Thyroid gland (tissue), 4 donors: ENCODE data around the gene KAZALD1. TPM values are rescaled to one million over a fixed set of nuclear protein-coding genes. Genes with fewer than 3 reads are reported as not detected.

Experiments used
- DNase-seq, 2 donors: peaks; one replicate each; pipeline ENCODE4 v3.0.0-alpha.2; 2019
- H3K27ac ChIP-seq, 3 donors: fragments of 200-600 bp; sonication (generic); 1 replicate in 2 of 3; 2 replicates in 1 of 3; pipeline ENCODE4 v1.5.1; 2016 to 2019; ENCODE audit warnings: mild to moderate bottlenecking in 1 of 3, moderate library complexity in 1 of 3
- H3K27me3 ChIP-seq: fragments of 200-600 bp; sonication (generic); one replicate; pipeline ENCODE4 v1.5.1; 2019
- H3K36me3 ChIP-seq, 2 donors: fragments of 200-600 bp; sonication (generic); one replicate each; pipeline ENCODE4 v1.5.1; 2016 to 2019
- H3K4me1 ChIP-seq, 2 donors: fragments of 200-600 bp; sonication (generic); one replicate each; pipeline ENCODE4 v1.5.1; 2017 to 2019
- H3K4me3 ChIP-seq, 3 donors: fragments of 200-600 bp; sonication (generic); replicated peaks in 1 of 3; 1 replicate in 2 of 3; 2 replicates in 1 of 3; pipeline ENCODE4 v1.5.1; 2016; ENCODE audit warnings: mild to moderate bottlenecking in 1 of 3
- H3K9me3 ChIP-seq: fragments of 200-600 bp; sonication (generic); one replicate; pipeline ENCODE4 v1.5.1; 2017
- CTCF ChIP-seq, 6 experiments: fragments of 200-600 bp in 3 of 6; fragments of 450-650 bp in 3 of 6; sonication (generic) in 3 of 6; IDR thresholded peaks; one replicate each; pipeline ENCODE4 v1.5.1; 2016 to 2019; ENCODE audit warnings: antibody characterized with exemption in 6 of 6, mild to moderate bottlenecking in 2 of 6, inconsistent platforms in 1 of 6, moderate library complexity in 1 of 6
- POLR2A ChIP-seq, 2 donors: fragments of 450-650 bp; IDR thresholded peaks; one replicate each; pipeline ENCODE4 v1.6.1; 2017; ENCODE audit warnings: antibody characterized with exemption in 2 of 2, mild to moderate bottlenecking in 2 of 2, moderate library complexity in 1 of 2
- WGBS, 2 donors: methylation state at CpG; one replicate each; pipeline ENCODE4 v1.1.5; 2017; 5-methylcytosine and 5-hydroxymethylcytosine counted together
- intact Hi-C: fragments of 100-400 bp; cut with DNase I; formaldehyde crosslinking; loops from one replicate; pipeline ENCODE4 v1.15.1; 2023
- total RNA-seq, 4 donors: library from RNA; depleted of rRNA; stranded (reverse); fragments of >200 nt; gene quantifications; one replicate each; pipeline ENCODE4 v1.2.3, GENCODE V29; 2016

KAZALD1 gene
- total RNA-seq, 4 donors from 2014 or later: 3.1 to 9.9 (median 6.3) TPM

- H3K27ac ChIP-seq: no peak overlapping the region
- H3K4me3 ChIP-seq: no peak overlapping the region
- DNase-seq: no peak
- WGBS, 2 donors: 85 to 86% methylated on average over 4 of the region's 4 CpGs
- H3K9me3 ChIP-seq: no peaks in the 10 kb centered on the region
- intact Hi-C loops: no loop called here
- H3K4me1 ChIP-seq: peaks cover 0 to 5% of the 10 kb centered on the region in 2 donors
- no peak for TF ChIP-seq POLR2A (IDR thresholded peaks at IDR 0.05)
- TF ChIP-seq CTCF (IDR thresholded peaks at IDR 0.05): no peak
- no peaks in the 10 kb centered on the region for H3K36me3 ChIP-seq
- H3K27me3 ChIP-seq: no peaks in the 10 kb centered on the region
Observed at GRCh38 chr10:101055411-101055810, 6.4 kb upstream of the KAZALD1 start.

- Histone ChIP-seq H3K27me3 (no peaks in the 10 kb centered on the region), H3K9me3 (no peaks in the 10 kb centered on the region), H3K4me1 (peaks cover 5 to 10% of the 10 kb centered on the region in 2 donors), H3K4me3 (no peak overlapping the region), H3K36me3 (no peaks in the 10 kb centered on the region), H3K27ac (no peak overlapping the region)
- TF ChIP-seq CTCF (IDR thresholded peaks at IDR 0.05): no peak
- no peak for TF ChIP-seq POLR2A (IDR thresholded peaks at IDR 0.05)
- DNase-seq: no peak
- 95% methylated on average over 4 of the region's 4 CpGs for WGBS, 2 donors
- intact Hi-C loops: no loop called here
Observed at GRCh38 chr10:101056365-101057151, 5.2 kb upstream of the KAZALD1 start.

GRCh38 chr10:101060036-101060950 lies 1.5 kb upstream of the KAZALD1 start:
- DNase-seq: peak; percentile 94 to 95
- Histone ChIP-seq H3K36me3 (no peaks in the 10 kb centered on the region), H3K27ac (peak overlapping the region; percentile 85 to 100 (median 99)), H3K9me3 (no peaks in the 10 kb centered on the region), H3K4me1 (peaks cover 20 to 32% of the 10 kb centered on the region in 2 donors), H3K27me3 (no peaks in the 10 kb centered on the region), H3K4me3 (peak overlapping the region; percentile 30 to 93 (median 53))
- TF ChIP-seq POLR2A (IDR thresholded peaks at IDR 0.05): no peak
- TF ChIP-seq CTCF (IDR thresholded peaks at IDR 0.05): peak; percentile 68 to 87 (median 80)
- 0% methylated on average over 31 to 37 of the region's 37 CpGs for WGBS, 2 donors
- intact Hi-C loops: no loop called here

GRCh38 chr10:101060951-101061623 lies 702 bp upstream of the KAZALD1 start:
- Histone ChIP-seq H3K27ac (peak overlapping the region; percentile 85 to 100 (median 99)), H3K27me3 (no peaks in the 10 kb centered on the region), H3K36me3 (no peaks in the 10 kb centered on the region), H3K4me1 (peaks cover 25 to 39% of the 10 kb centered on the region in 2 donors), H3K4me3 (peak overlapping the region; percentile 30 to 93 (median 53)), H3K9me3 (no peaks in the 10 kb centered on the region)
- intact Hi-C loops: no loop called here
- DNase-seq: peak; percentile 97 to 98
- WGBS, 2 donors: 11 to 16% methylated on average over 5 to 15 of the region's 67 CpGs
- peak in 1 of 2 donors; percentile 73 for TF ChIP-seq POLR2A (IDR thresholded peaks at IDR 0.05)
- TF ChIP-seq CTCF (IDR thresholded peaks at IDR 0.05): no peak
